Fibroblast of lung (primary cell): ENCODE results near the gene WDR59. TPM values are rescaled to one million over a fixed set of nuclear protein-coding genes. Genes with fewer than 3 reads are reported as not detected.

Source experiments
- DNase-seq, 2 donors: peaks; one replicate each; pipeline versions ENCODE4 v3.0.0 to v3.0.0-alpha.2; 2010; ENCODE audit warnings: low read depth in 2 of 2
- H2AFZ ChIP-seq: 2 replicates; pipeline ENCODE4 v1.5.1; 2012; ENCODE audit warnings: low read length, control low read depth, inconsistent platforms
- H3K27ac ChIP-seq: 2 replicates; pipeline ENCODE4 v1.5.1; 2011; ENCODE audit warnings: low read length, control low read depth; ENCODE audit not compliant: insufficient read depth
- H3K27me3 ChIP-seq: 2 replicates; pipeline ENCODE4 v1.5.1; 2011; ENCODE audit warnings: mild to moderate bottlenecking, low read length; ENCODE audit not compliant: control insufficient read depth, insufficient read depth
- H3K36me3 ChIP-seq: 2 replicates; pipeline ENCODE4 v1.5.1; 2011; ENCODE audit warnings: low read length; ENCODE audit not compliant: control insufficient read depth, insufficient read depth
- H3K4me1 ChIP-seq: 2 replicates; pipeline ENCODE4 v1.5.1; 2011; ENCODE audit warnings: low read length; ENCODE audit not compliant: control insufficient read depth, insufficient read depth; ENCODE audit errors: extremely low read depth
- H3K4me2 ChIP-seq: 2 replicates; pipeline ENCODE4 v1.5.1; 2011; ENCODE audit warnings: low read length, control low read depth; ENCODE audit not compliant: insufficient read depth; ENCODE audit errors: extremely low read depth
- H3K4me3 ChIP-seq, 4 experiments: fragments of 200-600 bp in 1 of 4; sonication (generic) in 1 of 4; replicated peaks in 1 of 4; 2 replicates each; pipeline ENCODE4 v1.5.1; 2011 to 2016; ENCODE audit warnings: low read length in 4 of 4, low read depth in 3 of 4, mild to moderate bottlenecking in 3 of 4, control low read depth in 2 of 4, inconsistent platforms in 1 of 4, mixed read lengths in 1 of 4; ENCODE audit not compliant: insufficient read depth in 1 of 4; ENCODE audit errors: control extremely low read depth in 1 of 4
- H3K79me2 ChIP-seq: 2 replicates; pipeline ENCODE4 v1.5.1; 2012; ENCODE audit warnings: mild to moderate bottlenecking, low read length, inconsistent platforms; ENCODE audit not compliant: control insufficient read depth, insufficient read depth
- H3K9ac ChIP-seq: 2 replicates; pipeline ENCODE4 v1.5.1; 2011; ENCODE audit warnings: mild to moderate bottlenecking, low read length, control low read depth; ENCODE audit not compliant: insufficient read depth
- H3K9me3 ChIP-seq: 2 replicates; pipeline ENCODE4 v1.5.1; 2012; ENCODE audit warnings: low read depth, low read length; ENCODE audit not compliant: control insufficient read depth, insufficient read depth
- H4K20me1 ChIP-seq: 2 replicates; pipeline ENCODE4 v1.5.1; 2011; ENCODE audit warnings: low read length; ENCODE audit not compliant: control insufficient read depth, insufficient read depth; ENCODE audit errors: extremely low read depth
- CTCF ChIP-seq, 2 donors: IDR thresholded peaks in 1 of 2; conservative IDR thresholded peaks in 1 of 2; 1 replicate in 1 of 2; 2 replicates in 1 of 2; pipeline ENCODE4 v1.5.1; 2011 to 2012; ENCODE audit warnings: low read length in 2 of 2, control low read depth in 1 of 2, inconsistent platforms in 1 of 2, low read depth in 1 of 2, mild to moderate bottlenecking in 1 of 2
- EZH2 ChIP-seq: IDR thresholded peaks from 2 replicates; pipeline ENCODE4 v1.5.1; 2012; ENCODE audit warnings: low read length, control low read depth, mild to moderate bottlenecking; ENCODE audit errors: missing control alignments
- polyA plus RNA-seq, 2 donors: library from polyadenylated mRNA; depleted of rRNA in 1 of 2; stranded (reverse) in 1 of 2; unstranded in 1 of 2; fragments of >200 nt; gene quantifications; 2 replicates each; pipeline ENCODE4 v1.2.1, GENCODE V29; 2011 to 2012; ENCODE audit warnings: missing spikeins in 1 of 2
- total RNA-seq: library from RNA; depleted of rRNA; stranded (reverse); fragments of >200 nt; gene quantifications from 2 replicates; pipeline ENCODE4 v1.2.1, GENCODE V29; 2014

WDR59 gene
- total and polyA plus RNA-seq, 2 donors (not counting 1 experiment from before 2014, with no cell fraction given), result 16.0 to 30.2 TPM

GRCh38 chr16:74888232-74888862, 96.6 kb downstream of the WDR59 start:
- no peaks in the 10 kb centered on the region for H3K79me2 ChIP-seq
- H3K9me3 ChIP-seq, result no peaks in the 10 kb centered on the region
- no peak overlapping the region for H2AFZ ChIP-seq
- DNase-seq, result no peak
- H3K9ac ChIP-seq, result no peak overlapping the region
- no peak overlapping the region for H3K4me3 ChIP-seq
- H3K27me3 ChIP-seq, result no peaks in the 10 kb centered on the region
- no peaks in the 10 kb centered on the region for H4K20me1 ChIP-seq
- no peak for TF ChIP-seq EZH2
- no peak for TF ChIP-seq CTCF (conservative IDR thresholded peaks at IDR 0.05 in 1 of 2, IDR thresholded peaks at IDR 0.05 in 1 of 2; ENCODE audit: low read depth in 1 of 2, low read length in 2 of 2)
- H3K36me3 ChIP-seq, result peaks cover 2% of the 10 kb centered on the region
- H3K27ac ChIP-seq, result no peak overlapping the region
- no peaks in the 10 kb centered on the region for H3K4me1 ChIP-seq
- H3K4me2 ChIP-seq, result no peak overlapping the region

DNA sequence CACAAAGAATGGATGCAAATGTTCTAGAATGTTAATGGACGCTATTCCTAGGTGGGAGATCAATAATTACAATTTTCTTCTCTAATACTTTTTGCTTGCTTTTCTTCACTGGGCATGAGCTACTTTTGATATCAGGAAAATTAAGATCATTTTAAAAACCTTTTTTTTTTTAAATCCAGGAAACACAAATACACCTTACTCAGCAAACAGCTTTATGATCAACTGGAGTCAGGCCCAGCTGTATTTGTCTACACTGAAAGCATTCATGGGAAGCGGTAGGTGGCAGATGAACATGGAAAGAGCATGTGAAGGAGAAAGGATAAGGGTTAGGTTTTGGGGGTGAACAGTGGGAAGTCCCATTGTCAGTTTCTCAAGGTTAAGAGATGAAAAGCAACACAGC, 97.8 kb downstream of the WDR59 start:
- no peak for DNase-seq
- no peaks in the 10 kb centered on the region for H3K79me2 ChIP-seq
- H3K9me3 ChIP-seq, result no peaks in the 10 kb centered on the region
- H3K4me3 ChIP-seq, result no peak overlapping the region
- no peak overlapping the region for H3K27ac ChIP-seq
- H4K20me1 ChIP-seq, result no peaks in the 10 kb centered on the region
- no peak for TF ChIP-seq EZH2
- TF ChIP-seq CTCF (conservative IDR thresholded peaks at IDR 0.05 in 1 of 2, IDR thresholded peaks at IDR 0.05 in 1 of 2; ENCODE audit: low read depth in 1 of 2, low read length in 2 of 2), result no peak
- no peaks in the 10 kb centered on the region for H3K4me1 ChIP-seq
- H3K4me2 ChIP-seq, result no peak overlapping the region
- no peak overlapping the region for H3K9ac ChIP-seq
- no peaks in the 10 kb centered on the region for H3K27me3 ChIP-seq
- no peaks in the 10 kb centered on the region for H3K36me3 ChIP-seq
- no peak overlapping the region for H2AFZ ChIP-seq

DNA sequence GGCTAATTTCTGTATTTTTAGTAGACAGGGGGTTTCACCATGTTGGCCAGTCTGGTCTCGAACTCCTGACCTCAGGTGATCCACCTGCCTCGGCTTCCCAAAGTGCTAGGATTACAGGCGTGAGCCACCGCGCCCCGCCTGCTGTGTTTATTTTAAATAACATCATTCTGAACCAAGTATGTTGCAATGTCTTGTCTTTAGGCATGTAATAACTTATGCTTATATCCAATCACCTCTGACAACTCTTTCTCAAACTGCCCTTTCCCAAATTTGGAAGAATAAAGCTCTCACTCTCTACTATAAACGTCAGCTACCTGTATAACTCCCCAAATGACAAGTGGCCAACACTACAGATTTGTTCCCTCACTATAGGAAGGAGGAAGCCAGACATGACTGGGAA, 107.2 kb downstream of the WDR59 start:
- DNase-seq, result no peak
- Histone ChIP-seq H4K20me1 (no peaks in the 10 kb centered on the region), H3K36me3 (no peaks in the 10 kb centered on the region), H3K27me3 (no peaks in the 10 kb centered on the region), H3K4me2 (no peak overlapping the region), H3K4me3 (no peak overlapping the region), H3K4me1 (no peaks in the 10 kb centered on the region), H3K79me2 (no peaks in the 10 kb centered on the region), H3K27ac (no peak overlapping the region), H2AFZ (no peak overlapping the region), H3K9me3 (no peaks in the 10 kb centered on the region), H3K9ac (no peak overlapping the region)
- TF ChIP-seq CTCF (conservative IDR thresholded peaks at IDR 0.05 in 1 of 2, IDR thresholded peaks at IDR 0.05 in 1 of 2; ENCODE audit: low read depth in 1 of 2, low read length in 2 of 2), result no peak
- TF ChIP-seq EZH2, result no peak
